ENCODE data around the gene MIS12.

Gene MIS12

GRCh38 chr17:5486206-5487124, at the start of gene MIS12:
Gene MIS12 (plus strand): TSS chr17:5486566. CDS start chr17:5488863, 2,297 bp downstream.
- peak; percentile 93 for DNase-seq (ENCODE audit: low read depth, low spot score)

- no peak for DNase-seq (ENCODE audit: low read depth, low spot score)
Measured at GRCh38 chr17:5437721-5438317, 48.5 kb upstream of the MIS12 start.

- peak; percentile 81 for DNase-seq (ENCODE audit: low read depth, low spot score)
Measured at GRCh38 chr17:5438716-5439445, 47.5 kb upstream of the MIS12 start, which contains the start of gene C1QBP. Gene C1QBP (minus strand): TSS chr17:5439155. CDS start chr17:5439073, 82 bp downstream.

- no peak for DNase-seq (ENCODE audit: low read depth, low spot score)
Measured at GRCh38 chr17:5439446-5439764, 47.0 kb upstream of the MIS12 start.

GRCh38 chr17:5443728-5444127, 42.6 kb upstream of the MIS12 start:
- DNase-seq (ENCODE audit: low read depth, low spot score) = no peak

GRCh38 chr17:5444209-5444608, 42.2 kb upstream of the MIS12 start:
- DNase-seq (ENCODE audit: low read depth, low spot score) = no peak

GRCh38 chr17:5446786-5447185, 39.6 kb upstream of the MIS12 start:
- no peak for DNase-seq (ENCODE audit: low read depth, low spot score)

GRCh38 chr17:5464717-5465507, 21.5 kb upstream of the MIS12 start:
- DNase-seq (ENCODE audit: low read depth, low spot score) = no peak

GRCh38 chr17:5466295-5466694, 20.1 kb upstream of the MIS12 start:
- DNase-seq (ENCODE audit: low read depth, low spot score) = no peak

- DNase-seq (ENCODE audit: low read depth, low spot score) = no peak
Measured at GRCh38 chr17:5467416-5467815, 18.9 kb upstream of the MIS12 start.

- no peak for DNase-seq (ENCODE audit: low read depth, low spot score)
Measured at GRCh38 chr17:5468075-5468473, 18.3 kb upstream of the MIS12 start.

GRCh38 chr17:5472511-5472910, 13.9 kb upstream of the MIS12 start:
- no peak for DNase-seq (ENCODE audit: low read depth, low spot score)

- DNase-seq (ENCODE audit: low read depth, low spot score) = no peak
Measured at GRCh38 chr17:5473906-5474305, 12.5 kb upstream of the MIS12 start.

- no peak for DNase-seq (ENCODE audit: low read depth, low spot score)
Measured at GRCh38 chr17:5478992-5479391, 7.4 kb upstream of the MIS12 start.

GRCh38 chr17:5480962-5481361, 5.4 kb upstream of the MIS12 start:
- no peak for DNase-seq (ENCODE audit: low read depth, low spot score)

GRCh38 chr17:5481451-5481850, 4.9 kb upstream of the MIS12 start:
- no peak for DNase-seq (ENCODE audit: low read depth, low spot score)

GRCh38 chr17:5485270-5486205, 828 bp upstream of the MIS12 start, which contains the start of gene DERL2:
Gene DERL2 (minus strand): TSS chr17:5486178. CDS start chr17:5486161, 17 bp downstream.
- no peak for DNase-seq (ENCODE audit: low read depth, low spot score)

GRCh38 chr17:5488752-5489151, 2.4 kb downstream of the MIS12 start:
- no peak for DNase-seq (ENCODE audit: low read depth, low spot score)

- DNase-seq (ENCODE audit: low read depth, low spot score) = no peak
Measured at GRCh38 chr17:5492970-5493369, 6.6 kb downstream of the MIS12 start.

GRCh38 chr17:5499476-5500231, 13.3 kb downstream of the MIS12 start:
- no peak for DNase-seq (ENCODE audit: low read depth, low spot score)
